Measurements from ENCODE around the gene CNGA2.

The CNGA2 gene

DNA sequence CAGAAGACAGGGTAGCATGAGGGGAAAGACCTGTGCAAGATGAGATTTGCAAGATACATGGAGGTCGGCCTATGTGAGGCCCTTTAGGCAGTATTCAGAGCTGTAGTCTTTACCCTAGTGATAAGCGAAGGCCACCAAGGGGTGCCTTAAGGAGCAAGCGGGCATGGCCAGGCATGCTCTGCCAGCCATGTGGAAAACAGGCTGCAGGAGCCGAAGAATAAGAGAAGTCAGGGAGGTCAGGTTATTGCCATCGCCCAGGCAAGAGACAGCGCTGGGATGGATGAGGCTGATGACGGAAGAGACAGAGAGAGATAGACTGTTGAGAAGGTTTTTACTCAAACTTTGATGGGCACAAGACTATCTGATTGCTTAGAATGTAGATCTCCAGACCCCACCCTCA, 25.7 kb upstream of the CNGA2 start:
- no peaks in the 10 kb centered on the region for H3K36me3 ChIP-seq (ENCODE audit: control insufficient read depth, low read length)
- H3K27me3 ChIP-seq (ENCODE audit: control insufficient read depth, low read length): no peaks in the 10 kb centered on the region
- H4K20me1 ChIP-seq (ENCODE audit: control insufficient read depth, insufficient read depth, low read depth, low read length): no peaks in the 10 kb centered on the region
- H3K79me2 ChIP-seq (ENCODE audit: control insufficient read depth, low read length): no peaks in the 10 kb centered on the region
- TF ChIP-seq EZH2phosphoT487 (IDR thresholded peaks at IDR 0.05; ENCODE audit: borderline replicate concordance, low read length): no peak
- no peak for TF ChIP-seq CTCF (IDR thresholded peaks at IDR 0.05; ENCODE audit: low read depth, low read length, poor library complexity, severe bottlenecking)
- H3K4me2 ChIP-seq (ENCODE audit: low read length): no peak overlapping the region
- H3K9me2 ChIP-seq (replicated peaks; ENCODE audit: control insufficient read depth, low read length): no peaks in the 10 kb centered on the region
- no peak overlapping the region for H3K27ac ChIP-seq (ENCODE audit: low read depth, low read length)
- H3F3A ChIP-seq (ENCODE audit: control insufficient read depth, insufficient read depth): no peaks in the 10 kb centered on the region
- no peak overlapping the region for H3K4me3 ChIP-seq (ENCODE audit: low read length)
- no peaks in the 10 kb centered on the region for H3K9me3 ChIP-seq (ENCODE audit: control insufficient read depth, insufficient read depth, low read length)
- H3K4me1 ChIP-seq (ENCODE audit: control insufficient read depth, low read length): no peaks in the 10 kb centered on the region

GRCh38 chrX:151710457-151710856, 24.1 kb upstream of the CNGA2 start:
- no peak overlapping the region for H3K4me3 ChIP-seq (ENCODE audit: low read length)
- TF ChIP-seq EZH2phosphoT487 (IDR thresholded peaks at IDR 0.05; ENCODE audit: borderline replicate concordance, low read length) (no peak), CTCF (IDR thresholded peaks at IDR 0.05; ENCODE audit: low read depth, low read length, poor library complexity, severe bottlenecking) (no peak)

DNA sequence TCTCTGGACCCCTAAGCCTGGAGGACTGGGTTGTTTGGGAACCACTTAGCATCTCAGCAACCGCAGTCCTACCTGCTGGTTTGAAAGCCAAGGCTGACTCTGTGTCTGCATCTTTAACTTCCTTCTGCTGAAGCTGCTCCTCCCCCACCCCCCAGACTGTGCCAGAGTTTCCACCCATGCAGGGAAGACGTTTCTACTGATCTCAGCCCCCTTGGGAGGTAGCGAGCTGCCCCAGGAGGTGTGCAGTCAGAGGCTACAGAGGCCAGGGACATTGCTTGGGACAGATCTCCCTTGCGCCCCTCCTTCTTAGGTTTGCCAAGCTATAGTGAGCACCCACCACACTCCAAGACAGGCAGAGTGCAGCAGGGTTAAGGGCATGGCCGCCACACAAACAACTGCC, 23.4 kb upstream of the CNGA2 start:
- Histone ChIP-seq H4K20me1 (ENCODE audit: control insufficient read depth, insufficient read depth, low read depth, low read length) (no peaks in the 10 kb centered on the region), H3K27ac (ENCODE audit: low read depth, low read length) (no peak overlapping the region), H3K27me3 (ENCODE audit: control insufficient read depth, low read length) (no peaks in the 10 kb centered on the region), H3K79me2 (ENCODE audit: control insufficient read depth, low read length) (no peaks in the 10 kb centered on the region), H3K9me2 (replicated peaks; ENCODE audit: control insufficient read depth, low read length) (no peaks in the 10 kb centered on the region), H3F3A (ENCODE audit: control insufficient read depth, insufficient read depth) (no peaks in the 10 kb centered on the region), H3K36me3 (ENCODE audit: control insufficient read depth, low read length) (no peaks in the 10 kb centered on the region), H3K4me2 (ENCODE audit: low read length) (no peak overlapping the region), H3K4me3 (ENCODE audit: low read length) (no peak overlapping the region), H3K4me1 (ENCODE audit: control insufficient read depth, low read length) (no peaks in the 10 kb centered on the region), H3K9me3 (ENCODE audit: control insufficient read depth, insufficient read depth, low read length) (no peaks in the 10 kb centered on the region)
- TF ChIP-seq EZH2phosphoT487 (IDR thresholded peaks at IDR 0.05; ENCODE audit: borderline replicate concordance, low read length) (no peak), CTCF (IDR thresholded peaks at IDR 0.05; ENCODE audit: low read depth, low read length, poor library complexity, severe bottlenecking) (no peak)

More at GRCh38 chrX:151710457-151710856, 24.1 kb upstream of the CNGA2 start:
- Histone ChIP-seq H3F3A (ENCODE audit: control insufficient read depth, insufficient read depth) (no peaks in the 10 kb centered on the region), H3K79me2 (ENCODE audit: control insufficient read depth, low read length) (no peaks in the 10 kb centered on the region), H3K4me2 (ENCODE audit: low read length) (no peak overlapping the region), H3K9me2 (replicated peaks; ENCODE audit: control insufficient read depth, low read length) (no peaks in the 10 kb centered on the region), H3K36me3 (ENCODE audit: control insufficient read depth, low read length) (no peaks in the 10 kb centered on the region), H3K9me3 (ENCODE audit: control insufficient read depth, insufficient read depth, low read length) (no peaks in the 10 kb centered on the region), H3K27ac (ENCODE audit: low read depth, low read length) (no peak overlapping the region), H3K27me3 (ENCODE audit: control insufficient read depth, low read length) (no peaks in the 10 kb centered on the region), H4K20me1 (ENCODE audit: control insufficient read depth, insufficient read depth, low read depth, low read length) (no peaks in the 10 kb centered on the region), H3K4me1 (ENCODE audit: control insufficient read depth, low read length) (no peaks in the 10 kb centered on the region)

- Histone ChIP-seq H3K4me2 (ENCODE audit: low read length) (no peak overlapping the region), H3K27me3 (ENCODE audit: control insufficient read depth, low read length) (no peaks in the 10 kb centered on the region), H4K20me1 (ENCODE audit: control insufficient read depth, insufficient read depth, low read depth, low read length) (no peaks in the 10 kb centered on the region), H3K36me3 (ENCODE audit: control insufficient read depth, low read length) (no peaks in the 10 kb centered on the region), H3K4me3 (ENCODE audit: low read length) (no peak overlapping the region), H3F3A (ENCODE audit: control insufficient read depth, insufficient read depth) (no peaks in the 10 kb centered on the region), H3K79me2 (ENCODE audit: control insufficient read depth, low read length) (no peaks in the 10 kb centered on the region), H3K9me2 (replicated peaks; ENCODE audit: control insufficient read depth, low read length) (no peaks in the 10 kb centered on the region), H3K9me3 (ENCODE audit: control insufficient read depth, insufficient read depth, low read length) (no peaks in the 10 kb centered on the region), H3K27ac (ENCODE audit: low read depth, low read length) (no peak overlapping the region), H3K4me1 (ENCODE audit: control insufficient read depth, low read length) (no peaks in the 10 kb centered on the region)
- TF ChIP-seq EZH2phosphoT487 (IDR thresholded peaks at IDR 0.05; ENCODE audit: borderline replicate concordance, low read length) (no peak), CTCF (IDR thresholded peaks at IDR 0.05; ENCODE audit: low read depth, low read length, poor library complexity, severe bottlenecking) (no peak)
Observed at GRCh38 chrX:151711787-151712186, 22.8 kb upstream of the CNGA2 start.

Data from DOHH2 (cell line).